ENCODE results near the gene CSMD2. TPM values are rescaled to one million over a fixed set of nuclear protein-coding genes. Genes with fewer than 3 reads are reported as not detected.

The CSMD2 gene
- total and polyA plus RNA-seq, 2 experiments from 2014 or later, result 5.3 to 16.6 TPM

DNA sequence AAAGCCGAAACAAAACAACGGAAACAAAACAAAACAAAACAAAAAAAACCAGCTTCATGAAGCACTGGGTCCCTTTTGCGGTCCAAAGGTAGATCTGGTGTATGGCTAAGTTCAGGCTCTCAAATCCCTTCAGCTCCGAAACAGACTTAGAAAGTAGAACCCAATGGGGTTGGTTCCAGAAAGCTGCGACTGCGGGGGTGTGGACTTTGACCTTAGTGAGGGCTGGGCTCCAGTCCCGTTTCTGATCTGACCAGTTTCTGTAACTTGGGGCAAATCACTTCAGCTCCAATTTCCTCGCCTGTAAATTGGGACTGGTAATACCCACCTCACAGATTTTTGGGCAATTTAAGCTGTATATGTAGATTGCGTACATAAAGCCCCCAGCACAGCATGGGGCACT lies 587.4 kb downstream of the CSMD2 start (continued):
- TF ChIP-seq, protein P1, sequence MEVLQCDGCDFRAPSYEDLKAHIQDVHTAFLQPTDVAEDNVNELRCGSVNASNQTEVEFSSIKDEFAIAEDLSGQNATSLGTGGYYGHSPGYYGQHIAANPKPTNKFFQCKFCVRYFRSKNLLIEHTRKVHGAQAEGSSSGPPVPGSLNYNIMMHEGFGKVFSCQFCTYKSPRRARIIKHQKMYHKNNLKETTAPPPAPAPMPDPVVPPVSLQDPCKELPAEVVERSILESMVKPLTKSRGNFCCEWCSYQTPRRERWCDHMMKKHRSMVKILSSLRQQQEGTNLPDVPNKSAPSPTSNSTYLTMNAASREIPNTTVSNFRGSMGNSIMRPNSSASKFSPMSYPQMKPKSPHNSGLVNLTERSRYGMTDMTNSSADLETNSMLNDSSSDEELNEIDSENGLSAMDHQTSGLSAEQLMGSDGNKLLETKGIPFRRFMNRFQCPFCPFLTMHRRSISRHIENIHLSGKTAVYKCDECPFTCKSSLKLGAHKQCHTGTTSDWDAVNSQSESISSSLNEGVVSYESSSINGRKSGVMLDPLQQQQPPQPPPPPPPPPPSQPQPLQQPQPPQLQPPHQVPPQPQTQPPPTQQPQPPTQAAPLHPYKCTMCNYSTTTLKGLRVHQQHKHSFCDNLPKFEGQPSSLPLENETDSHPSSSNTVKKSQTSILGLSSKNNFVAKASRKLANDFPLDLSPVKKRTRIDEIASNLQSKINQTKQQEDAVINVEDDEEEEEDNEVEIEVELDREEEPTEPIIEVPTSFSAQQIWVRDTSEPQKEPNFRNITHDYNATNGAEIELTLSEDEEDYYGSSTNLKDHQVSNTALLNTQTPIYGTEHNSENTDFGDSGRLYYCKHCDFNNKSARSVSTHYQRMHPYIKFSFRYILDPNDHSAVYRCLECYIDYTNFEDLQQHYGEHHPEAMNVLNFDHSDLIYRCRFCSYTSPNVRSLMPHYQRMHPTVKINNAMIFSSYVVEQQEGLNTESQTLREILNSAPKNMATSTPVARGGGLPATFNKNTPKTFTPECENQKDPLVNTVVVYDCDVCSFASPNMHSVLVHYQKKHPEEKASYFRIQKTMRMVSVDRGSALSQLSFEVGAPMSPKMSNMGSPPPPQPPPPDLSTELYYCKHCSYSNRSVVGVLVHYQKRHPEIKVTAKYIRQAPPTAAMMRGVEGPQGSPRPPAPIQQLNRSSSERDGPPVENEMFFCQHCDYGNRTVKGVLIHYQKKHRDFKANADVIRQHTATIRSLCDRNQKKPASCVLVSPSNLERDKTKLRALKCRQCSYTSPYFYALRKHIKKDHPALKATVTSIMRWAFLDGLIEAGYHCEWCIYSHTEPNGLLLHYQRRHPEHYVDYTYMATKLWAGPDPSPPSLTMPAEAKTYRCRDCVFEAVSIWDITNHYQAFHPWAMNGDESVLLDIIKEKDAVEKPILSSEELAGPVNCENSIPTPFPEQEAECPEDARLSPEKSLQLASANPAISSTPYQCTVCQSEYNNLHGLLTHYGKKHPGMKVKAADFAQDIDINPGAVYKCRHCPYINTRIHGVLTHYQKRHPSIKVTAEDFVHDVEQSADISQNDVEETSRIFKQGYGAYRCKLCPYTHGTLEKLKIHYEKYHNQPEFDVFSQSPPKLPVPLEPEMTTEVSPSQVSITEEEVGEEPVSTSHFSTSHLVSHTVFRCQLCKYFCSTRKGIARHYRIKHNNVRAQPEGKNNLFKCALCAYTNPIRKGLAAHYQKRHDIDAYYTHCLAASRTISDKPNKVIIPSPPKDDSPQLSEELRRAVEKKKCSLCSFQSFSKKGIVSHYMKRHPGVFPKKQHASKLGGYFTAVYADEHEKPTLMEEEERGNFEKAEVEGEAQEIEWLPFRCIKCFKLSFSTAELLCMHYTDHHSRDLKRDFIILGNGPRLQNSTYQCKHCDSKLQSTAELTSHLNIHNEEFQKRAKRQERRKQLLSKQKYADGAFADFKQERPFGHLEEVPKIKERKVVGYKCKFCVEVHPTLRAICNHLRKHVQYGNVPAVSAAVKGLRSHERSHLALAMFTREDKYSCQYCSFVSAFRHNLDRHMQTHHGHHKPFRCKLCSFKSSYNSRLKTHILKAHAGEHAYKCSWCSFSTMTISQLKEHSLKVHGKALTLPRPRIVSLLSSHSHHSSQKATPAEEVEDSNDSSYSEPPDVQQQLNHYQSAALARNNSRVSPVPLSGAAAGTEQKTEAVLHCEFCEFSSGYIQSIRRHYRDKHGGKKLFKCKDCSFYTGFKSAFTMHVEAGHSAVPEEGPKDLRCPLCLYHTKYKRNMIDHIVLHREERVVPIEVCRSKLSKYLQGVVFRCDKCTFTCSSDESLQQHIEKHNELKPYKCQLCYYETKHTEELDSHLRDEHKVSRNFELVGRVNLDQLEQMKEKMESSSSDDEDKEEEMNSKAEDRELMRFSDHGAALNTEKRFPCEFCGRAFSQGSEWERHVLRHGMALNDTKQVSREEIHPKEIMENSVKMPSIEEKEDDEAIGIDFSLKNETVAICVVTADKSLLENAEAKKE (CRISPR knock-in tag; IDR thresholded peaks at IDR 0.05), result no peak
- TF ChIP-seq ZNF331 (CRISPR knock-in tag; IDR thresholded peaks at IDR 0.05; ENCODE audit: low read depth), result no peak

DNA sequence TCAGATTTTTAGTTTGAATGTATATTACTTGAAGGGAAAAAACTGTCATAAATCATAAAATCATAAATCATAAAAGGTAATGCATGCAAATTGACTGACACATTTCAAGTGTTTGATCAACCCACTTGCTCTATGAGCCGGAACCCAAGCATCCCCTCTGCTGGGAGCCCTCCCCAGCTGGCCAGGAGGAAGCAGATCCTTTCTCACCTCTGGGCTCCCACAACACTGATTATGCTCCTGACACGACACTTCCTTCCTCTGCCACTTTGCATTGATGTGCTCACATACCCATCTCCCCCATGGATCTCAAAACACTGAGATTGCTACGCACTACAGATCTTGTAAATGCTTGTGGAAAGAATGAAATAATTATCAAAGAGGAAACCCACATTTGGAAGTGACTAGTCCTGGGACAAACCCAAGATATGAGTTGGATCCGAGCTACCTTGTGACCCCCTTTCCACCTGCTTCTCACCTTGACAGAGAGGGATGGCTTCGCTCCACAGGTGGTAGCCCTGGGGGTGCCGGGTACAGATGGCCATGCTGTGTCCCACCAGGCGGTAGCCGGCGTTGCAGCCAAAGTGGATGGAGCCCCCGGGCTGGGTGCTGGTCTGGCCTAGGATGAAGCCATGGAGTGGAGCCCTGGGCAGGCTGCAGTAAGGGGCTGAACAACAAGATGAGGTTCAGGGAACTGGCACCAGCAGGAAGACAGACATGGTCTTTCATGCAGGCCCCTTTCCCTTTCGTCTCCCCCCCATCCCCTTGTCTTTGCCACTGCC lies 588.0 kb downstream of the CSMD2 start:
- Histone ChIP-seq H3K4me3 (no peak overlapping the region), H3K4me1 (ENCODE audit: insufficient read depth) (no peaks in the 10 kb centered on the region; the same call in 1 of the 2 replicates), H3K27me3 (ENCODE audit: insufficient read depth) (no peaks in the 10 kb centered on the region), H3K27ac (ENCODE audit: low read depth) (no peak overlapping the region), H3K4me2 (no peak overlapping the region), H3F3A (replicated peaks; ENCODE audit: low read depth) (no peaks in the 10 kb centered on the region), H3K9me2 (ENCODE audit: insufficient read depth) (0 out of 2 replicates have a peak, but pooled peaks cover 6% of the 10 kb centered on the region), H3K36me3 (ENCODE audit: insufficient read depth) (no peaks in the 10 kb centered on the region), H3K79me2 (replicated peaks; ENCODE audit: insufficient read depth) (no peaks in the 10 kb centered on the region), H2AFZ (no peak overlapping the region), H4K20me1 (replicated peaks; ENCODE audit: insufficient read depth) (peaks cover 3% of the 10 kb centered on the region; the same call in 1 of the 2 replicates)
- peak; percentile 35 for ATAC-seq
- Mint-ChIP-seq H3K9me3 (no peaks in the 10 kb centered on the region), H3K27me3 (ENCODE audit: insufficient read depth, low read depth, poor library complexity) (no peaks in the 10 kb centered on the region), H3K4me3 (no peak overlapping the region), H3K4me1 (peaks cover 13% of the 10 kb centered on the region; the same call in 2 of the 3 replicates), H3K36me3 (ENCODE audit: low read depth) (peaks cover 7% of the 10 kb centered on the region; the same call in 2 of the 3 replicates), H3K27ac (no peak overlapping the region)
- DNase-seq (ENCODE audit: low spot score), result no peak
- TF ChIP-seq NANOG (IDR thresholded peaks at IDR 0.05; ENCODE audit: borderline replicate concordance) (no peak), POLR2AphosphoS5 (IDR thresholded peaks at IDR 0.05; ENCODE audit: low read depth) (no peak), EZH2phosphoT487 (IDR thresholded peaks at IDR 0.05; ENCODE audit: unreplicated experiment) (no peak)
- TF ChIP-seq, protein P2, sequence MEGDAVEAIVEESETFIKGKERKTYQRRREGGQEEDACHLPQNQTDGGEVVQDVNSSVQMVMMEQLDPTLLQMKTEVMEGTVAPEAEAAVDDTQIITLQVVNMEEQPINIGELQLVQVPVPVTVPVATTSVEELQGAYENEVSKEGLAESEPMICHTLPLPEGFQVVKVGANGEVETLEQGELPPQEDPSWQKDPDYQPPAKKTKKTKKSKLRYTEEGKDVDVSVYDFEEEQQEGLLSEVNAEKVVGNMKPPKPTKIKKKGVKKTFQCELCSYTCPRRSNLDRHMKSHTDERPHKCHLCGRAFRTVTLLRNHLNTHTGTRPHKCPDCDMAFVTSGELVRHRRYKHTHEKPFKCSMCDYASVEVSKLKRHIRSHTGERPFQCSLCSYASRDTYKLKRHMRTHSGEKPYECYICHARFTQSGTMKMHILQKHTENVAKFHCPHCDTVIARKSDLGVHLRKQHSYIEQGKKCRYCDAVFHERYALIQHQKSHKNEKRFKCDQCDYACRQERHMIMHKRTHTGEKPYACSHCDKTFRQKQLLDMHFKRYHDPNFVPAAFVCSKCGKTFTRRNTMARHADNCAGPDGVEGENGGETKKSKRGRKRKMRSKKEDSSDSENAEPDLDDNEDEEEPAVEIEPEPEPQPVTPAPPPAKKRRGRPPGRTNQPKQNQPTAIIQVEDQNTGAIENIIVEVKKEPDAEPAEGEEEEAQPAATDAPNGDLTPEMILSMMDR (conservative IDR thresholded peaks at IDR 0.05; ENCODE audit: low read depth in 2 of 2), result no peak
- TF ChIP-seq, protein P3, sequence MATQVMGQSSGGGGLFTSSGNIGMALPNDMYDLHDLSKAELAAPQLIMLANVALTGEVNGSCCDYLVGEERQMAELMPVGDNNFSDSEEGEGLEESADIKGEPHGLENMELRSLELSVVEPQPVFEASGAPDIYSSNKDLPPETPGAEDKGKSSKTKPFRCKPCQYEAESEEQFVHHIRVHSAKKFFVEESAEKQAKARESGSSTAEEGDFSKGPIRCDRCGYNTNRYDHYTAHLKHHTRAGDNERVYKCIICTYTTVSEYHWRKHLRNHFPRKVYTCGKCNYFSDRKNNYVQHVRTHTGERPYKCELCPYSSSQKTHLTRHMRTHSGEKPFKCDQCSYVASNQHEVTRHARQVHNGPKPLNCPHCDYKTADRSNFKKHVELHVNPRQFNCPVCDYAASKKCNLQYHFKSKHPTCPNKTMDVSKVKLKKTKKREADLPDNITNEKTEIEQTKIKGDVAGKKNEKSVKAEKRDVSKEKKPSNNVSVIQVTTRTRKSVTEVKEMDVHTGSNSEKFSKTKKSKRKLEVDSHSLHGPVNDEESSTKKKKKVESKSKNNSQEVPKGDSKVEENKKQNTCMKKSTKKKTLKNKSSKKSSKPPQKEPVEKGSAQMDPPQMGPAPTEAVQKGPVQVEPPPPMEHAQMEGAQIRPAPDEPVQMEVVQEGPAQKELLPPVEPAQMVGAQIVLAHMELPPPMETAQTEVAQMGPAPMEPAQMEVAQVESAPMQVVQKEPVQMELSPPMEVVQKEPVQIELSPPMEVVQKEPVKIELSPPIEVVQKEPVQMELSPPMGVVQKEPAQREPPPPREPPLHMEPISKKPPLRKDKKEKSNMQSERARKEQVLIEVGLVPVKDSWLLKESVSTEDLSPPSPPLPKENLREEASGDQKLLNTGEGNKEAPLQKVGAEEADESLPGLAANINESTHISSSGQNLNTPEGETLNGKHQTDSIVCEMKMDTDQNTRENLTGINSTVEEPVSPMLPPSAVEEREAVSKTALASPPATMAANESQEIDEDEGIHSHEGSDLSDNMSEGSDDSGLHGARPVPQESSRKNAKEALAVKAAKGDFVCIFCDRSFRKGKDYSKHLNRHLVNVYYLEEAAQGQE (IDR thresholded peaks at IDR 0.05; ENCODE audit: unreplicated experiment), result no peak
